H1 (cell line): Measurements from ENCODE around the gene C2orf81. TPM values are rescaled to one million over a fixed set of nuclear protein-coding genes. Genes with fewer than 3 reads are reported as not detected.

ENCODE experiments used
- BACH1 ChIP-seq: IDR thresholded peaks from 2 replicates; pipeline ENCODE4 v1.6.1; 2012; ENCODE audit warnings: low read length, improper control_type of control experiment
- CBX5 ChIP-seq: fragments of 300-800, 300-1000 bp; sonication (generic); IDR thresholded peaks from 2 replicates; pipeline ENCODE4 v1.7.1; 2016; ENCODE audit warnings: antibody characterized with exemption, low read length, low read depth
- CREB1 ChIP-seq: IDR thresholded peaks from 2 replicates; pipeline ENCODE4 v1.6.1; 2012; ENCODE audit warnings: inconsistent platforms
- CTBP2 ChIP-seq: IDR thresholded peaks from 2 replicates; pipeline ENCODE4 v1.7.0; 2011; ENCODE audit warnings: borderline replicate concordance, mild to moderate bottlenecking, moderate library complexity, mixed read lengths, low read length; ENCODE audit not compliant: insufficient read depth, insufficient read length
- EGR1 ChIP-seq: IDR thresholded peaks from 2 replicates; pipeline ENCODE4 v1.6.1; 2011; ENCODE audit warnings: low read depth, low read length, borderline replicate concordance
- HDAC2 ChIP-seq, 2 experiments: fragments of 300-600 bp in 1 of 2; sonication (generic) in 1 of 2; IDR thresholded peaks; 2 replicates each; pipeline ENCODE4 v1.6.1; 2011 to 2012; ENCODE audit warnings: low read depth in 2 of 2, low read length in 2 of 2, mild to moderate bottlenecking in 2 of 2, moderate library complexity in 2 of 2, borderline replicate concordance in 1 of 2, inconsistent platforms in 1 of 2
- KDM1A ChIP-seq: fragments of 200-600, 300-600 bp; sonication (generic); IDR thresholded peaks from 2 replicates; pipeline ENCODE4 v1.7.1; 2016; ENCODE audit warnings: mild to moderate bottlenecking, low read length, borderline replicate concordance
- RBBP5 ChIP-seq: IDR thresholded peaks from 2 replicates; pipeline ENCODE4 v1.7.1; 2012; ENCODE audit warnings: low read depth, mild to moderate bottlenecking, inconsistent platforms, low read length, moderate library complexity, borderline replicate concordance
- RFX5 ChIP-seq: IDR thresholded peaks from 2 replicates; pipeline ENCODE4 v1.6.1; 2011; ENCODE audit warnings: low read depth, low read length, improper control_type of control experiment, borderline replicate concordance
- RNF2 ChIP-seq: fragments of 200-900, 300-1000 bp; sonication (generic); IDR thresholded peaks from 2 replicates; pipeline ENCODE4 v1.7.1; 2016; ENCODE audit warnings: borderline replicate concordance, low read depth, mild to moderate bottlenecking, antibody characterized with exemption, low read length; ENCODE audit not compliant: poor library complexity, severe bottlenecking; ENCODE audit errors: missing control alignments
- SIN3A ChIP-seq, 2 experiments: IDR thresholded peaks in 1 of 2; conservative IDR thresholded peaks in 1 of 2; 2 replicates each; pipeline ENCODE4 v1.6.1; 2011 to 2012; ENCODE audit warnings: low read length in 2 of 2, improper control_type of control experiment in 1 of 2, low read depth in 1 of 2, mild to moderate bottlenecking in 1 of 2
- SP1 ChIP-seq: IDR thresholded peaks from 2 replicates; pipeline ENCODE4 v1.6.1; 2011; ENCODE audit warnings: low read depth, low read length
- SP4 ChIP-seq: IDR thresholded peaks from 2 replicates; pipeline ENCODE4 v1.6.1; 2012; ENCODE audit warnings: low read length, inconsistent platforms
- SRF ChIP-seq: IDR thresholded peaks from 2 replicates; pipeline ENCODE4 v1.6.1; 2011; ENCODE audit warnings: mild to moderate bottlenecking, low read depth, low read length, moderate library complexity
- SUZ12 ChIP-seq: fragments of 200-600 bp; sonication (generic); IDR thresholded peaks from 2 replicates; pipeline ENCODE4 v1.6.1; 2012; ENCODE audit warnings: mild to moderate bottlenecking, inconsistent platforms, low read length, moderate library complexity, mixed read lengths
- polyA plus RNA-seq, 7 experiments: library from polyadenylated mRNA; depleted of rRNA in 3 of 7; stranded (reverse) in 5 of 7; unstranded in 2 of 7; fragments of >200 nt in 5 of 7; fragments of 200-250 nt in 2 of 7; gene quantifications; 1 replicate in 5 of 7; 2 replicates in 1 of 7; 4 replicates in 1 of 7; pipeline versions ENCODE4 v1.2.1 to v1.2.3, GENCODE V29; 2011 to 2013; ENCODE audit warnings: missing spikeins in 2 of 7, mixed read lengths in 2 of 7
- total RNA-seq: library from RNA; stranded (reverse); fragmentation: NEBNext Ultra II Directional; extraction: Animal tissue kit (Norgen Biotek cat#: 25700); gene quantifications from 2 replicates; pipeline ENCODE4 v1.2.1, GENCODE V29; 2021
- TF ChIP-seq, protein P1 (sequence below): IDR thresholded peaks from 2 replicates; pipeline ENCODE4 v1.6.1; 2012; ENCODE audit warnings: low read length, inconsistent platforms

The C2orf81 gene
- total and polyA plus RNA-seq, 2 of the 8 experiments (the other 6 are each of a cell fraction or from before 2014, with no cell fraction given): 1.6 to 3.3 TPM

DNA sequence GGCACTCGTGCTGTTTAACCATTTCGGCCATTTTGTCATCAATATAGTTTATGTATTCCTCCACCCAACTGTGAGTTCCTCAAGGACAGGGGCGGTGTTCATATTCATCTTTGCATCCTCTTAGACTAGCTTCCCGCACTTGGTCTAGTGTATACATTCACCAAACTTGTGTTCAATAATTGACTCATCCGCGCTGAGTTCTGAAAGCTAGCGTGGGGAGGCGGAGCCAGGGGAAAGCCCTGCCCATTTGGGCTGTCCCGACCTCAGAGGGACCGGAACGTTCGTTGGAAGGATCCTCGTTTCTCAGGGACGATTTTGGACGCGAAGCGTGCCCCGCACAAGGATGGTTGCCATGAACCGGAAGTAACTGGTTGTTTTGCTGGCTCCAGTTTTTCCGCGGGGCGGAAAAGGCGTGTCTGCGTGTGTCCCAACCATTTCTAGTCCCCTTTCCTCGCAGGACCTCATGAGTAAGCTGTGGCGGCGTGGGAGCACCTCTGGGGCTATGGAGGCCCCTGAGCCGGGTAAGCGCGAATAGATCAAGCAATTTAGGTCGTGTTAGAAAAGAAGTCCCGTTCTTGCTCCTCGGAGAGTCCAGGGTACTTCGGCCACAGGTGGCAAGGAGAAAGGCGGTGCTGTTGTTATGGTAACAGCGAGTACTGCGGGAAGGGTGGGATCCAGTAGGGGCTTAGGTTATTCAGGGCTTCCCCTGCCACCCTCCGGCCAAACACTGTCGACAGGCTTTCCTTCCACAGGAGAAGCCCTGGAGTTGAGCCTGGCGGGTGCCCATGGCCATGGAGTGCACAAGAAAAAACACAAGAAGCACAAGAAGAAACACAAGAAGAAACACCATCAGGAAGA, 33.5 kb upstream of the C2orf81 start, which contains the start of gene INO80B (continued):
- TF ChIP-seq, protein P1, sequence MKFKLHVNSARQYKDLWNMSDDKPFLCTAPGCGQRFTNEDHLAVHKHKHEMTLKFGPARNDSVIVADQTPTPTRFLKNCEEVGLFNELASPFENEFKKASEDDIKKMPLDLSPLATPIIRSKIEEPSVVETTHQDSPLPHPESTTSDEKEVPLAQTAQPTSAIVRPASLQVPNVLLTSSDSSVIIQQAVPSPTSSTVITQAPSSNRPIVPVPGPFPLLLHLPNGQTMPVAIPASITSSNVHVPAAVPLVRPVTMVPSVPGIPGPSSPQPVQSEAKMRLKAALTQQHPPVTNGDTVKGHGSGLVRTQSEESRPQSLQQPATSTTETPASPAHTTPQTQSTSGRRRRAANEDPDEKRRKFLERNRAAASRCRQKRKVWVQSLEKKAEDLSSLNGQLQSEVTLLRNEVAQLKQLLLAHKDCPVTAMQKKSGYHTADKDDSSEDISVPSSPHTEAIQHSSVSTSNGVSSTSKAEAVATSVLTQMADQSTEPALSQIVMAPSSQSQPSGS: peak; percentile 82; the same call in 1 of the 2 replicates
- TF ChIP-seq RFX5: no peak
- TF ChIP-seq CBX5: no peak
- TF ChIP-seq CTBP2: no peak
- TF ChIP-seq EGR1: 0 out of 2 replicates have a peak, but pooled peaks have one; percentile 24
- TF ChIP-seq SP1: peak; percentile 92
- no peak for TF ChIP-seq RNF2
- TF ChIP-seq HDAC2 (IDR thresholded peaks at IDR 0.05; ENCODE audit: borderline replicate concordance in 1 of 2, low read depth in 2 of 2, low read length in 2 of 2): peak; percentile 91 to 99; a peak in 2 of 4 replicates
- peak; percentile 97 for TF ChIP-seq SP4
- TF ChIP-seq CREB1: peak; percentile 80
- peak; percentile 95 to 100; a peak in 3 of 4 replicates for TF ChIP-seq SIN3A (conservative IDR thresholded peaks at IDR 0.05 in 1 of 2, IDR thresholded peaks at IDR 0.05 in 1 of 2; ENCODE audit: low read depth in 1 of 2, low read length in 2 of 2)
- no peak for TF ChIP-seq SUZ12
- TF ChIP-seq KDM1A: no peak
- peak; percentile 88 for TF ChIP-seq BACH1
- TF ChIP-seq SRF: peak; percentile 51; the same call in 1 of the 2 replicates
- peak; percentile 31; the same call in 1 of the 2 replicates for TF ChIP-seq RBBP5
